Measurements from ENCODE around the gene ZDHHC3.

- TF ChIP-seq CTCF (IDR thresholded peaks at IDR 0.05) (no peak), POLR2A (IDR thresholded peaks at IDR 0.05) (no peak)
Observed at GRCh38 chr3:44899683-44900367, 76.1 kb downstream of the ZDHHC3 start.

Measured in adrenal gland (tissue), 5 donors.